OCI-LY7 (cell line): Measurements from ENCODE around the gene SLMAP. TPM values are rescaled to one million over a fixed set of nuclear protein-coding genes. Genes with fewer than 3 reads are reported as not detected.

Source experiments
- BruUV-seq: library from RNA; stranded (reverse); fragments of 400-500 nt; replicated peaks from 2 replicates; lab custom pipeline; 2021; lab: Mats Ljungman, UMichigan
- CTCF ChIA-PET: fragments of 300-600 bp; sonication (Branson Sonifier 250); formaldehyde crosslinking; loops from one replicate; lab custom pipeline; 2022; ENCODE audit warnings: antibody characterized with exemption; ENCODE audit not compliant: unreplicated experiment; lab: Charles Lee
- POLR2A ChIA-PET: fragments of 300-600 bp; sonication (Branson Sonifier 250); formaldehyde crosslinking; loops from one replicate; lab custom pipeline; 2022; ENCODE audit warnings: antibody characterized with exemption; lab: Charles Lee
- DNase-seq: peaks from one replicate; pipeline ENCODE4 v3.0.0-alpha.2; 2015; ENCODE audit warnings: low spot score
- H2AFZ ChIP-seq: fragments of 200-600 bp; sonication (generic), shearing (Covaris generic); 2 replicates; pipeline ENCODE4 v1.6.1; 2014; ENCODE audit warnings: mild to moderate bottlenecking, antibody characterized with exemption, low read length, moderate library complexity
- H3K27ac ChIP-seq: fragments of 200-600 bp; sonication (generic); 2 replicates; pipeline ENCODE4 v1.5.1; 2014; ENCODE audit warnings: mixed run types, low read depth, mild to moderate bottlenecking, moderate library complexity, low read length, inconsistent platforms; ENCODE audit not compliant: poor library complexity, severe bottlenecking
- H3K36me3 ChIP-seq: fragments of 200-600 bp; sonication (generic); 2 replicates; pipeline ENCODE4 v1.6.1; 2014; ENCODE audit warnings: mild to moderate bottlenecking, antibody characterized with exemption, low read length, moderate library complexity, mixed read lengths; ENCODE audit not compliant: insufficient read depth
- H3K4me1 ChIP-seq: fragments of 200-600 bp; sonication (generic); 2 replicates; pipeline ENCODE4 v1.5.1; 2014; ENCODE audit warnings: mild to moderate bottlenecking, low read length; ENCODE audit not compliant: insufficient read depth, poor library complexity, severe bottlenecking
- H3K4me2 ChIP-seq: fragments of 200-600 bp; sonication (generic); 2 replicates; pipeline ENCODE4 v1.6.1; 2014; ENCODE audit warnings: mild to moderate bottlenecking, low read length
- H3K4me3 ChIP-seq: fragments of 200-600 bp; sonication (generic); 2 replicates; pipeline ENCODE4 v1.5.1; 2014; ENCODE audit warnings: mild to moderate bottlenecking, low read depth, low read length; ENCODE audit not compliant: poor library complexity, severe bottlenecking
- H3K79me2 ChIP-seq: fragments of 200-600 bp; sonication (generic); 2 replicates; pipeline ENCODE4 v1.6.1; 2016; ENCODE audit warnings: low read depth, mild to moderate bottlenecking, low read length, moderate library complexity, mixed read lengths; ENCODE audit not compliant: insufficient read depth
- H3K9me2 ChIP-seq: fragments of 200-600 bp; sonication (generic); 2 replicates; pipeline ENCODE4 v1.6.1; 2016; ENCODE audit warnings: mild to moderate bottlenecking, low read length, mixed read lengths; ENCODE audit not compliant: insufficient read depth
- H3K9me3 ChIP-seq: fragments of 200-600 bp; sonication (generic); 2 replicates; pipeline ENCODE4 v1.6.1; 2014; ENCODE audit warnings: mild to moderate bottlenecking, mixed run types, low read length, mixed read lengths
- H4K20me1 ChIP-seq: fragments of 200-600 bp; sonication (generic); 2 replicates; pipeline ENCODE4 v1.6.1; 2014; ENCODE audit warnings: mild to moderate bottlenecking, antibody characterized with exemption, low read length, moderate library complexity, mixed read lengths; ENCODE audit not compliant: insufficient read depth
- EZH2phosphoT487 ChIP-seq: fragments of 200-600 bp; sonication (generic); IDR thresholded peaks from 2 replicates; pipeline ENCODE4 v1.6.1; 2018; ENCODE audit warnings: low read depth, borderline replicate concordance, mild to moderate bottlenecking, mixed run types, antibody characterized with exemption, low read length, moderate library complexity, mixed read lengths
- intact Hi-C: fragments of 100-400 bp; cut with micrococcal nuclease; formaldehyde crosslinking; loops from one replicate; pipeline ENCODE4 v1.10.0; 2022; ENCODE audit not compliant: unreplicated experiment
- total RNA-seq, 2 experiments: library from RNA; depleted of rRNA in 1 of 2; stranded (reverse); fragments of >200 nt in 1 of 2; shearing (Covaris generic) in 1 of 2; gene quantifications; 2 replicates each; pipeline ENCODE4 v1.2.3, GENCODE V29; 2014 to 2022
- TF ChIP-seq, protein P1 (sequence below): fragments of 200-600 bp; sonication (generic); conservative IDR thresholded peaks from 2 replicates; pipeline ENCODE4 v1.5.1; 2014; ENCODE audit warnings: mild to moderate bottlenecking, antibody characterized with exemption, low read length, moderate library complexity, mixed read lengths

The SLMAP gene
- total RNA-seq, 2 experiments from 2014 or later = 41.6 to 68.4 TPM

DNA sequence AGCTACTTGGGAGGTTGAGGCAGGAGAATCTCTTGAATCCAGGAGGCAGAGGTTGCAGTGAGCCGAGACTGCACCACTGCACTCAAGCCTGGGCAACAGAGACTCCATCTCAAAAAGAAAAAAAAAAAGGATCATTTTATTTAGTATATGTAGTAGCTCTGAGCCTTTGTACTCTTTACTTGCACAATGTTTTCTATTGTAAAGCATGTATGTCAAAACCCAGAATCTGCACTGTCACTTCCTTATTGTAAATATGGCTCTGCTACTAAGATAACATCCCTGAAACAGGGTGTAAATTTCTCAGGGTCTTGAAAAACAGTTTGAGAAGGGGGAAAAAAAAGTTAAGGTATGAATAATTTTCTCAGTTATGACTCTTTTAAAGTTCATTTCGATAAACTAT lies 35.1 kb downstream of the SLMAP start:
- CTCF ChIA-PET = no interaction called here
- peaks cover 66% of the 10 kb centered on the region; the same call in 1 of the 2 replicates for H3K79me2 ChIP-seq
- POLR2A ChIA-PET = interaction anchor here (1.8 kb wide), 1 partner anchor 11 kb away, joined by 8 read pairs; no protein-coding TSS in a partner anchor
- H3K27ac ChIP-seq = no peak overlapping the region
- no peaks in the 10 kb centered on the region for H3K9me3 ChIP-seq
- intact Hi-C loops = no loop called here
- TF ChIP-seq EZH2phosphoT487 = no peak
- TF ChIP-seq, protein P1, sequence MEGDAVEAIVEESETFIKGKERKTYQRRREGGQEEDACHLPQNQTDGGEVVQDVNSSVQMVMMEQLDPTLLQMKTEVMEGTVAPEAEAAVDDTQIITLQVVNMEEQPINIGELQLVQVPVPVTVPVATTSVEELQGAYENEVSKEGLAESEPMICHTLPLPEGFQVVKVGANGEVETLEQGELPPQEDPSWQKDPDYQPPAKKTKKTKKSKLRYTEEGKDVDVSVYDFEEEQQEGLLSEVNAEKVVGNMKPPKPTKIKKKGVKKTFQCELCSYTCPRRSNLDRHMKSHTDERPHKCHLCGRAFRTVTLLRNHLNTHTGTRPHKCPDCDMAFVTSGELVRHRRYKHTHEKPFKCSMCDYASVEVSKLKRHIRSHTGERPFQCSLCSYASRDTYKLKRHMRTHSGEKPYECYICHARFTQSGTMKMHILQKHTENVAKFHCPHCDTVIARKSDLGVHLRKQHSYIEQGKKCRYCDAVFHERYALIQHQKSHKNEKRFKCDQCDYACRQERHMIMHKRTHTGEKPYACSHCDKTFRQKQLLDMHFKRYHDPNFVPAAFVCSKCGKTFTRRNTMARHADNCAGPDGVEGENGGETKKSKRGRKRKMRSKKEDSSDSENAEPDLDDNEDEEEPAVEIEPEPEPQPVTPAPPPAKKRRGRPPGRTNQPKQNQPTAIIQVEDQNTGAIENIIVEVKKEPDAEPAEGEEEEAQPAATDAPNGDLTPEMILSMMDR = no peak
- DNase-seq = no peak
- peaks cover 15% of the 10 kb centered on the region for H3K4me1 ChIP-seq
- no peak overlapping the region for H3K4me2 ChIP-seq
- H3K36me3 ChIP-seq = peaks cover 12% of the 10 kb centered on the region
- H4K20me1 ChIP-seq = peaks cover 18% of the 10 kb centered on the region; the same call in 1 of the 2 replicates
- H2AFZ ChIP-seq = no peak overlapping the region
- H3K4me3 ChIP-seq = no peak overlapping the region
- H3K9me2 ChIP-seq = no peaks in the 10 kb centered on the region
- no TSS peak for BruUV-seq

DNA sequence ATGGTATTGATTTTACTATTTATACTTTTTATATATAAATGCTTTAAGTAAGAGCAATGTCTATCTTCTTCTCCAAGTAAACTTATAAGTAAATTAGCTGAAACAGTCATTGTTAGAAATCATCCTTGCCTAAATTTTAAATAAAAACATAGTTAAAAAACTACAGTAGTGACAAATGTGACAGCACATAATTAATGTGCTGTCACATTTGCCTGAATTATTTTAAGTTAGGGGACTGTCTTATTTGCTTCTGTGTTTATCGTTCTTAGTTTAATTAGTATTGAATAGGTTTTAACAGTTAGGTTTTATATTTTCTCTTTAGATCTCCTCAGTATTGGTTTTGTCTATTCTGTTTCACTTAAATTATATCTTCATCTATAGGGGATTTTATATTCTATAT lies 36.1 kb downstream of the SLMAP start:
- no peak for DNase-seq
- H3K4me2 ChIP-seq = no peak overlapping the region
- ChIA-PET CTCF (no interaction called here), POLR2A (interaction anchor here (0.6 to 1.5 kb wide), 3 partner anchors 18 to 361 kb away, joined by 3 to 5 read pairs (median 4); no protein-coding TSS in a partner anchor)
- TF ChIP-seq, protein P1 = no peak
- TF ChIP-seq EZH2phosphoT487 = no peak
- H3K79me2 ChIP-seq = peaks cover 64% of the 10 kb centered on the region; the same call in 1 of the 2 replicates
- peaks cover 18% of the 10 kb centered on the region; the same call in 1 of the 2 replicates for H4K20me1 ChIP-seq
- H2AFZ ChIP-seq = no peak overlapping the region
- H3K4me1 ChIP-seq = peaks cover 13% of the 10 kb centered on the region
- intact Hi-C loops = no loop called here
- no peaks in the 10 kb centered on the region for H3K9me3 ChIP-seq
- H3K36me3 ChIP-seq = peaks cover 12% of the 10 kb centered on the region
- H3K27ac ChIP-seq = no peak overlapping the region
- BruUV-seq = no TSS peak
- no peak overlapping the region for H3K4me3 ChIP-seq
- no peaks in the 10 kb centered on the region for H3K9me2 ChIP-seq

DNA sequence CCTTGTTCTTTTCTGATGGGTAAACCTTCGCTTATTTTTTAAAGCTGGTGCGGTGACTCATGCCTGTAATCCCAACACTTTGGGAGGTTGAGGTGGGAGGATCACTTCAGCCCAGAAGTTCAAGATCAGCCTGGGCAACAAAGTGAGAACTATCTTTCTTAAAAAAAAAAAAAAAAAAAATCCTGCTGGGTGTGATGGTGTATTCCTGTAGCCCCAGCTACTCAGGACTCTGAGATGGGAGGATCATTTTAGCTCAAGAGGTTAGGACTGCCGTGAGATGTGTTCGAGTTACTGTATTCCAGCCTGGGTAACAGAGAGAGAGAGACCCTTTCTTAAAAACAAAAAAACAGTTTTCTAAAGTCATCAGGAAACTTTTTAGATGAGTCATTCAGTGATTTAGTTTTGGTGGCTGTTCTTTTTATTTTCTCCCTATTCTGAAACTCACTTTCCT lies 37.7 kb downstream of the SLMAP start:
- TF ChIP-seq, protein P1 = no peak
- TF ChIP-seq EZH2phosphoT487 = no peak
- CTCF ChIA-PET = no interaction called here
- H3K27ac ChIP-seq = no peak overlapping the region
- no peak for DNase-seq
- BruUV-seq = no TSS peak
- no peaks in the 10 kb centered on the region for H3K9me2 ChIP-seq
- H3K9me3 ChIP-seq = no peaks in the 10 kb centered on the region
- intact Hi-C loops = no loop called here
- peaks cover 12% of the 10 kb centered on the region for H3K36me3 ChIP-seq
- no peak overlapping the region for H3K4me3 ChIP-seq
- no peaks in the 10 kb centered on the region for H3K4me1 ChIP-seq
- no peak overlapping the region for H3K4me2 ChIP-seq
- POLR2A ChIA-PET = interaction anchor here (0.5 to 1.5 kb wide), 5 partner anchors 13 to 289 kb away, joined by 3 to 4 read pairs (median 3); no protein-coding TSS in a partner anchor
- H2AFZ ChIP-seq = no peak overlapping the region
- peaks cover 7% of the 10 kb centered on the region; the same call in 1 of the 2 replicates for H4K20me1 ChIP-seq
- peaks cover 66% of the 10 kb centered on the region; the same call in 1 of the 2 replicates for H3K79me2 ChIP-seq
